ENCODE measurements around the gene MCRIP1. TPM values are rescaled to one million over a fixed set of nuclear protein-coding genes. Genes with fewer than 3 reads are reported as not detected.

MCRIP1 gene
- total and polyA plus RNA-seq, 5 donors, result 88.1 to 146 (median 102) TPM

GRCh38 chr17:81794509-81794908 lies 38.6 kb downstream of the MCRIP1 start:
- ATAC-seq (peak; percentile 67 to 81), DNase-seq (peak in 1 of 3 donors; percentile 28)
- H3K4me1 ChIP-seq (ENCODE audit: control insufficient read depth, insufficient read depth, low read length), result no peaks in the 10 kb centered on the region
- WGBS, result 35% methylated on average over 8 of the region's 8 CpGs
- H3K4me3 ChIP-seq (ENCODE audit: low read length), result no peak overlapping the region
- no peak overlapping the region for H3K27ac ChIP-seq (ENCODE audit: low read length)
- no peaks in the 10 kb centered on the region for H3K9me3 ChIP-seq (ENCODE audit: control insufficient read depth, low read length)
- no peaks in the 10 kb centered on the region for H3K27me3 ChIP-seq (ENCODE audit: control insufficient read depth, insufficient read depth)
- intact Hi-C loops (cut with DNase I), result no loop called here

DNA sequence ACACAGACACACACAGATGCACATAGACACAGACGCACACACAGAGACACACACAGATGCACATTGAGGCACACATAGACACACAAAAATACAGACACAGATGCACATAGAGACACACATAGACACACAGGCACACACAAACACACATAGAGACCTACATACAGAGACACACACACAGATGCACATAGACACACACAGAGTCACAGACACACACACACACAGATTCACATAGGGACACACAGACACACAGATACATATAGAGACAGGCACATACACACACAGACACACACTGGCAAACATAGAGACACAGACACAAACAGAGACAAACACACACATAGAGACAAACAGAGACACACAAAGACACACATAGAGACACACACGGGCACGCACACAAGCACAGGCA lies 39.0 kb downstream of the MCRIP1 start:
- peak in 1 of 3 donors; percentile 0 for DNase-seq
- no peak overlapping the region for H3K4me3 ChIP-seq (ENCODE audit: low read length)
- ATAC-seq, result no peak
- no peaks in the 10 kb centered on the region for H3K27me3 ChIP-seq (ENCODE audit: control insufficient read depth, insufficient read depth)
- intact Hi-C loops (cut with DNase I), result no loop called here
- WGBS, result 88% methylated on average over 3 of the region's 3 CpGs
- H3K27ac ChIP-seq (ENCODE audit: low read length), result no peak overlapping the region
- no peaks in the 10 kb centered on the region for H3K9me3 ChIP-seq (ENCODE audit: control insufficient read depth, low read length)
- no peaks in the 10 kb centered on the region for H3K4me1 ChIP-seq (ENCODE audit: control insufficient read depth, insufficient read depth, low read length)

GRCh38 chr17:81792675-81793615 lies 40.1 kb downstream of the MCRIP1 start:
- Histone ChIP-seq H3K27ac (ENCODE audit: low read length) (no peak overlapping the region), H3K4me1 (ENCODE audit: control insufficient read depth, insufficient read depth, low read length) (no peaks in the 10 kb centered on the region), H3K27me3 (ENCODE audit: control insufficient read depth, insufficient read depth) (no peaks in the 10 kb centered on the region), H3K9me3 (ENCODE audit: control insufficient read depth, low read length) (no peaks in the 10 kb centered on the region), H3K4me3 (ENCODE audit: low read length) (no peak overlapping the region)
- DNase-seq (no peak), ATAC-seq (peak in 1 of 2 donors; percentile 13)
- intact Hi-C loops (cut with DNase I), result no loop called here
- WGBS, result 90% methylated on average over 8 of the region's 8 CpGs

Other genes starting within 250 kb of the MCRIP1 start
- 100 to 1,000 TPM in 1 of 4 donors, 10 to 100 TPM in 3; 83.5 to 106 (median 89.5) TPM for gene NPLOC4, start 196.2 kb downstream of the MCRIP1 start, total RNA-seq
- 36.8 TPM for gene NPLOC4, start 196.2 kb downstream of the MCRIP1 start, polyA plus RNA-seq
- gene TSPAN10, start 196.1 kb downstream of the MCRIP1 start, total RNA-seq, result under 1 TPM in 2 of 4 donors, not detected in 2; 0.24 to 0.31 TPM
- gene TSPAN10, start 196.1 kb downstream of the MCRIP1 start, polyA plus RNA-seq, result 0.27 TPM
- gene PDE6G, start 176.7 kb downstream of the MCRIP1 start, total RNA-seq, result under 1 TPM in 1 of 4 donors, not detected in 3; 0.41 TPM
- gene PDE6G, start 176.7 kb downstream of the MCRIP1 start, polyA plus RNA-seq, result not detected
- gene OXLD1, start 166.7 kb downstream of the MCRIP1 start, total RNA-seq, result 10 to 100 TPM; 20.7 to 27.9 (median 24.6) TPM
- 41.0 TPM for gene OXLD1, start 166.7 kb downstream of the MCRIP1 start, polyA plus RNA-seq
- 1 to 10 TPM; 5.0 to 7.8 (median 6.7) TPM for gene CCDC137, start 166.6 kb downstream of the MCRIP1 start, total RNA-seq
- gene CCDC137, start 166.6 kb downstream of the MCRIP1 start, polyA plus RNA-seq, result 10.9 TPM
- 10 to 100 TPM; 13.2 to 24.4 (median 16.8) TPM for gene ARL16, start 149.5 kb downstream of the MCRIP1 start, total RNA-seq
- 20.9 TPM for gene ARL16, start 149.5 kb downstream of the MCRIP1 start, polyA plus RNA-seq
- gene HGS, start 149.3 kb downstream of the MCRIP1 start, total RNA-seq, result 10 to 100 TPM; 42.1 to 50.3 (median 47.9) TPM
- gene HGS, start 149.3 kb downstream of the MCRIP1 start, polyA plus RNA-seq, result 48.6 TPM
- gene MRPL12, start 129.9 kb downstream of the MCRIP1 start, total RNA-seq, result 100 to 1,000 TPM in 3 of 4 donors, 10 to 100 TPM in 1; 83.3 to 142 (median 112) TPM
- gene MRPL12, start 129.9 kb downstream of the MCRIP1 start, polyA plus RNA-seq, result 310 TPM
- 10 to 100 TPM in 1 of 4 donors, 1 to 10 TPM in 3; 5.9 to 11.4 (median 9.6) TPM for gene SLC25A10, start 121.0 kb downstream of the MCRIP1 start, total RNA-seq
- 18.6 TPM for gene SLC25A10, start 121.0 kb downstream of the MCRIP1 start, polyA plus RNA-seq
- gene GCGR, start 29.1 kb downstream of the MCRIP1 start, total RNA-seq, result not detected
- gene GCGR, start 29.1 kb downstream of the MCRIP1 start, polyA plus RNA-seq, result not detected
- gene PPP1R27, start 1.8 kb upstream of the MCRIP1 start, total RNA-seq, result under 1 TPM in 1 of 4 donors, not detected in 3; 0.85 TPM
- not detected for gene PPP1R27, start 1.8 kb upstream of the MCRIP1 start, polyA plus RNA-seq
- gene P4HB, start 27.2 kb upstream of the MCRIP1 start, total RNA-seq, result 100 to 1,000 TPM; 272 to 375 (median 350) TPM
- gene P4HB, start 27.2 kb upstream of the MCRIP1 start, polyA plus RNA-seq, result 278 TPM
- 100 to 1,000 TPM; 113 to 217 (median 142) TPM for gene ARHGDIA, start 38.0 kb upstream of the MCRIP1 start, total RNA-seq
- 101 TPM for gene ARHGDIA, start 38.0 kb upstream of the MCRIP1 start, polyA plus RNA-seq
- 10 to 100 TPM; 32.5 to 46.2 (median 39.1) TPM for gene ALYREF, start 58.3 kb upstream of the MCRIP1 start, total RNA-seq
- 18.9 TPM for gene ALYREF, start 58.3 kb upstream of the MCRIP1 start, polyA plus RNA-seq
- 100 to 1,000 TPM; 135 to 167 (median 148) TPM for gene ANAPC11, start 58.4 kb upstream of the MCRIP1 start, total RNA-seq
- 338 TPM for gene ANAPC11, start 58.4 kb upstream of the MCRIP1 start, polyA plus RNA-seq
- gene NPB, start 68.9 kb upstream of the MCRIP1 start, total RNA-seq, result under 1 TPM; 0.14 to 0.53 (median 0.29) TPM
- gene NPB, start 68.9 kb upstream of the MCRIP1 start, polyA plus RNA-seq, result 0.32 TPM
- 10 to 100 TPM; 16.7 to 24.8 (median 18.6) TPM for gene PCYT2, start 78.1 kb upstream of the MCRIP1 start, total RNA-seq
- gene PCYT2, start 78.1 kb upstream of the MCRIP1 start, polyA plus RNA-seq, result 28.5 TPM
- 10 to 100 TPM in 1 of 4 donors, 1 to 10 TPM in 3; 7.6 to 10.1 (median 8.9) TPM for gene SIRT7, start 84.9 kb upstream of the MCRIP1 start, total RNA-seq
- gene SIRT7, start 84.9 kb upstream of the MCRIP1 start, polyA plus RNA-seq, result 7.3 TPM
- gene MAFG, start 94.4 kb upstream of the MCRIP1 start, total RNA-seq, result 10 to 100 TPM; 16.6 to 28.9 (median 26.0) TPM
- gene MAFG, start 94.4 kb upstream of the MCRIP1 start, polyA plus RNA-seq, result 18.4 TPM
- gene PYCR1, start 104.0 kb upstream of the MCRIP1 start, total RNA-seq, result 1 to 10 TPM; 2.7 to 8.5 (median 6.7) TPM
- 4.3 TPM for gene PYCR1, start 104.0 kb upstream of the MCRIP1 start, polyA plus RNA-seq
- gene MYADML2, start 113.9 kb upstream of the MCRIP1 start, total RNA-seq, result 1 to 10 TPM in 2 of 4 donors, under 1 TPM in 1, not detected in 1; 0.51 to 1.9 (median 1.4) TPM
- gene MYADML2, start 113.9 kb upstream of the MCRIP1 start, polyA plus RNA-seq, result 1.2 TPM
- gene NOTUM, start 127.9 kb upstream of the MCRIP1 start, total RNA-seq, result not detected
- gene NOTUM, start 127.9 kb upstream of the MCRIP1 start, polyA plus RNA-seq, result 0.05 TPM
- 10 to 100 TPM; 16.6 to 28.9 (median 21.6) TPM for gene ASPSCR1, start 144.3 kb upstream of the MCRIP1 start, total RNA-seq
- gene ASPSCR1, start 144.3 kb upstream of the MCRIP1 start, polyA plus RNA-seq, result 20.1 TPM
- 10 to 100 TPM; 20.1 to 28.6 (median 26.0) TPM for gene CENPX, start 189.6 kb upstream of the MCRIP1 start, total RNA-seq
- 31.2 TPM for gene CENPX, start 189.6 kb upstream of the MCRIP1 start, polyA plus RNA-seq
- gene LRRC45, start 190.0 kb upstream of the MCRIP1 start, total RNA-seq, result 1 to 10 TPM; 3.2 to 6.7 (median 6.0) TPM
- 4.9 TPM for gene LRRC45, start 190.0 kb upstream of the MCRIP1 start, polyA plus RNA-seq
- gene RAC3, start 198.4 kb upstream of the MCRIP1 start, total RNA-seq, result 1 to 10 TPM; 1.0 to 2.0 (median 1.5) TPM
- gene RAC3, start 198.4 kb upstream of the MCRIP1 start, polyA plus RNA-seq, result 2.4 TPM
- 100 to 1,000 TPM; 127 to 181 (median 168) TPM for gene DCXR, start 204.4 kb upstream of the MCRIP1 start, total RNA-seq
- gene DCXR, start 204.4 kb upstream of the MCRIP1 start, polyA plus RNA-seq, result 196 TPM
- 10 to 100 TPM; 19.0 to 25.1 (median 20.2) TPM for gene RFNG, start 218.5 kb upstream of the MCRIP1 start, total RNA-seq
- gene RFNG, start 218.5 kb upstream of the MCRIP1 start, polyA plus RNA-seq, result 25.4 TPM
- 10 to 100 TPM; 87.1 to 93.7 (median 90.6) TPM for gene GPS1, start 218.6 kb upstream of the MCRIP1 start, total RNA-seq
- gene GPS1, start 218.6 kb upstream of the MCRIP1 start, polyA plus RNA-seq, result 75.1 TPM
- 10 to 100 TPM; 51.3 to 63.1 (median 58.4) TPM for gene DUS1L, start 232.5 kb upstream of the MCRIP1 start, total RNA-seq
- 82.1 TPM for gene DUS1L, start 232.5 kb upstream of the MCRIP1 start, polyA plus RNA-seq